HG02852 (cell line): ENCODE results near the gene DGKI.

Experiments
- ATAC-seq: cut with Tn5 transposase; IDR thresholded peaks from one replicate; pipeline ENCODE4 v1.9.1; 2021; ENCODE audit warnings: mild to moderate bottlenecking, moderate library complexity; ENCODE audit not compliant: unreplicated experiment

DGKI gene

DNA sequence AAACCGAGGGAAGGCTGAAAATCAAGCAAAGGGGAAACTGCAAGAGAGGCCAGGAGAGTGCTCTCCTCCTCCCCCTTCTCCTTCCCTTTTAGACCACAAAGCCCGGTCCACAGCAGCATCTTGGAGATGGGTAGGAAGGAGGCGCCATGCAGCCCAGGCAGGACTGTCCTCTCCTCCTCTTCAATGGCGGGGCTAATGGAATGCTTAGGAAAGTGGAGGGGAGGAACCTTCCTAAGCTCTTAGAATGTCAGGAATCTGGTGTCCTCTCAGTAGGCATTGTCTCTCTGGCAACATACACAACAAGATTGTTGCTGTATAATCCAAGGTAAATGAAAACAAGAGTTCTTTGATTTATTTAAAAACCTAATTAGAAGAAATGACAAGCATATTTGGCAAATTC, 185.1 kb downstream of the DGKI start:
- ATAC-seq, result no peak

DNA sequence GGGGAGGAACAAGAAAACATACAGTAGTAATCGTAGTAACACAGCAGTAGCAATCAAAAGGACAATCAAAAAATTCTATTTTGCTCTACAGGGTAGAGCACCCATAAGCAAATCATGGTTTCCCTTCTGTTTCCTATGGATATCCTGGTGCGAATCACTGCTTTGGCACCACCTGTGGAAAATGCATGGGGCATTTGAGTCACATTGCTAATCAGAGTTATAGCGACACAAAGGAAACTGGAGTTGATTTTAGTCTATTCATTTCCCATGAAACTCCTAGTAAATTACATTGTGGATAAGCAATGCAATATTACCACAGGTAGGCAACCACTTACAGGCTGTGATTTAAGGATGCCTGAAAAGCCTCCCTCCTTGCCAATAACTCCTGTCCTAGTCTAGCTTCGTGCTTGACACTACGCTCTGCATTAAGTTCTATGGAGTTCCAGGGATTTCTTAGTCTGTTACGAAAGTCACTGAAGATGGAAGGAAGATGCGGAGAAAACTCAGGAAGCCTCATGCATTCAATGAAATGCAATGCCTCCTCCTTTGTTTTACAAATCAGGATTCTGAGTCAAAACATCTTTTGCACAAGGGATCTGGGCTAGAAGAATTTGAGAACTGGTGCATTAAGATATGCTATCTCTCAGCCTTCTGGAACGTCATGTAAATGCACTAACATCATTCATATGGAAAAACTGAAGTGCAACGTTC, 188.4 kb downstream of the DGKI start:
- no peak for ATAC-seq

DNA sequence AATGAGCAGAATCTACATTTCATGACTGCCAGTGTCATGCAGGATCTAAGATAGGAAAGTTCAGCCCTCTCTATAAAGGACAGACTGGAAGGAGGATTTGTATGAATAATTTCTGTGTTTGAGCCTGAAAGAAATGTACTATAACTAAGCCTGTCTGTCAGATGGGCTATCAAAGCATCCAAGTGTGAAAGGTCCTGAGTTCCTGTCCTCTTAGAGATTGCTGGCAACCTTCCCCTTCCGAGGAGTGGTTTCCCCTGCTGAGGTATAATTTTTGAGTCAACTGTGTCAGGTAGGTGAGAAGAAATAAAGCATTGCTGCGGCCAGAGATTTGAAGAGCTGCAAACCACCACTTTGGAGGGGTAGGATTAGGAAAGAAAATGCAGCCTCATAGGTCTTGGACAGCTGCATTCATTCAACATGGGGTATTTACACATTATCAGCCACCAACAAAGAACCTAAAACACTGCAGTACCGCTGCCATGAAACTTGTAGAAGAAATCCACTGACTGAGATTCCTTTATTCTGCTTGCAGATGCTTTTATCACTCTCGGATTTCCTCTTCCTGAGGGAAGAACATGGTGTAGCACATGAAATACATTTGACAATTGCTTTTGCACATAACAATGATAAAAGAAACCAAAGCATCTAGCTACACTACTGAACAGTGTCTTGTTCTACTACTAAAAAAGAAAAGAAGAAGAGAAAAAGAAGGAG, 189.1 kb downstream of the DGKI start:
- ATAC-seq, result no peak

DNA sequence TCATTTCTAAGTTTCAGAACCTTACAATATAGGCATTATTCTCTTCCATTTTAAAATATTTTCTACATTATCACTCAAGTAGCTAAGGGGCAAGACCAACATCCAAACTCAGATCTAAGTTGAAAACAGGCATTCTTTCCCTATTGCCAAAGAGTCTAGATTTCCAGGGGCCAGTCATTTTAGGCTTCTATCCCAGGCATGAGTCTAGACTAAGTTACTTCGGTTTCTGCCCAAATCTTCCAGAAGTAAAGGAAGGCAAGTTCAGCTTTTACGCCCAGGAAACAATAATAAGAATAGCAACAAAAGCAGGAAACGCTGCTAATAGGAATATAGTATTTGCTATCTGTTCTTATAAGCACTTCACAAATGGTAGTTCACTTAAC, 189.9 kb downstream of the DGKI start:
- no peak for ATAC-seq

DNA sequence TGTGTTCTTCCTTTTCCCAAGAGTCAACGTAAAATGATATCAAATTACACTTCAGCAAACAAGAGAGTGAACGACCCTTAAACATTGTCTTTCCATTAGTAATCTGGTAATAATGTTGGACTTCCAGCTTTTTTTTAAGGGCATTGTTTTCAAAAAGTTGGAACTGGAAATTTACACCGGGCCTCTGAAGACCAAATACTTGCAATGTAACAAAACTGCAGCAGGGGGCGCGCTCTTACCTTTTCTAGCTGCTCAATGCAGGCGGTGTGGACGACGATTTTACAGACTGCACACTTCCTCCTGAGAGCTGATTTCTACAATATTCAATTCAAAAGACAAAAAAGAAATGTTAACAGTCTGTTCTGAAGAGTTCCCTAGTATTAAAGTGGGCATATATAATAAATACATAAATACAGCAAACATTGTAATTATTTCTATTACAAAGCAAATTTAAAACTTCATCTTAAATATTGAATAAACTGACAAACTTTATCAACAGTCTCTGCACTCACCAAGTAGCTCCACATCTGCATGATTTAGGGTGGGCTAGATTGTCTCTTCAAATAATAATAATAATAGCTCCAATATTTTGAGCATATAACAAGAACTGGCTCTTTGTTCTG, 190.4 kb downstream of the DGKI start:
- peak; percentile 86 for ATAC-seq

DNA sequence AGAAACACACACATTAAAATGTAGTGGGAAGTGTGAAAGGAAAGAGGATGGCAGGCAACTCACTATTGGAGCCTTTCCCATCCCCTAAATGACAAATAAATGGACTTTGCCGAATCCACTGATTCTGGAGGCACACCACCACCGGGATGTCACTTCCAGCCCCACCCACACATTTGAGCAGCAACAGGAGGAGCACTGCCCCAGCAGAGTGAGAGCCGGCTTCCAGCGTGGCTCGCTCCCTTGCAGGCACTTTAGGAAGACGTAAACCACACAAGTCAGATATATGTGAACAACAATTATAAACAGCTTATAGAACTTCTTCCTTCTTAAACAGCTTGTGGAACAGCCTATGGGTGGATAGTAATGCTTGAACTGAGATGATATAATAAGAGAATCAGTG, 191.0 kb downstream of the DGKI start:
- ATAC-seq, result no peak

DNA sequence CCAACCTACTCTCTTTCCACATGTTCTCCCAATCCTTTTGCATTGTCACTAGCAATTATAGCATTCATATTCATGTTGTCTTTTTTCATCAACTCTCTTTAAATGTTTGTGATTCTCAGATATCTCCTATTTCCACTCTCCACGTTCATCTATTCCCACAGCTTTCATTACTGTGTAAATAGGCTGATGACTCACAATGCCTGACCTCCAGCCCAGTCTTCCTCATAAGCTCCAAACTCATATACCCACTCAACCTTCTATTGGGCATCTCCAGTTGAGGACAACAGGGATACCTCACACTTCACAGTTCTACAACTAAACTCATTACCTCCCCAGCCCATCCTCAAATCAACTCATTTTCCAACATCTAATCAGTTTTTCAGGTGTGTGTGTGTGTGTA, 194.1 kb downstream of the DGKI start:
- no peak for ATAC-seq

DNA sequence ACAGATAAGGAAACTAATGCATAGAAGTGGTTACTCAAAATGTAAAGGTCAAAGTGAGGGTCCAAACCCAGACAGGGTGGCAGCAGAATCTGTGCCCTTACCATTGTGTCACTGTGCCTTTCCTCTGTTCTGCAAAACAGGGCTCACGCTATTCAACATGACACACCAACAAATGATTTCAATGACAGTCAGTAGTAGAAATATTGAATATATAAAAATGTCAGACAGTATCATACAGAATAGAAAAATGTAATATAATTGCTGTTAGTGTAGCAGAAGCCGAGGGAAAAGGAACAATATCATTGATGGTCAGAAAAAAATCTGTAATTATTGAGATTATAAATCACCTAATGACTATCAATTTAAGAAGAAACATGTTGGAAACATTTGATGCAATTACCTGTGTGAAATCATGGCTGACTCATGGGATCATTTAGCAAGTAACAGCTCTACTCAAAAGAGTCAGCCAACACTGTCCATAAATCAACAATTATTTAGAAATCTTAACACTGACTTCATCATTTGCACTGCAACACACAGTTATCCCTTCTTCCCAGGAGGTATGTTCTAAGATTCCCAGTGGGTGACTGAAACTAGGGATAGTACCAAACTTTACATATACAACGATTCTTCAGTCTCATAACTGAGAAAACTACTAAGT, 198.7 kb downstream of the DGKI start:
- no peak for ATAC-seq

DNA sequence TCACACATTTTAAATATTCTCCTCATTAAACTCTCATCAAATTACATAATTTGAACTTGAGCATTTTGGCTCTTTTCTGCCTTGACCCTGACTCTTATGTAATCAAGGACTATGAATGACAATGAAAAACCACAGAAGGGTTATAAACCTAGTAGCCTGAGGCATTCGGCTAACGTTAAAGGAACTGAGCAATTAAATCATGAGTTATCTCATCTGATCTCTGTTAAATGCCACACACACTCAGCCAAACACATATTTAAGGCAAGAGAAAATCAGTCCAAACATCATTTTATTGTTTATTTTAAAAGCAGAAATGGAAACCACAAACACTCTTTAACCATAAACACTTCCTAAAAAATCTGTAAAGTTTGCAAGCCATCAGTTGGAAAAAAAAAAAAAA, 204.3 kb downstream of the DGKI start:
- no peak for ATAC-seq

DNA sequence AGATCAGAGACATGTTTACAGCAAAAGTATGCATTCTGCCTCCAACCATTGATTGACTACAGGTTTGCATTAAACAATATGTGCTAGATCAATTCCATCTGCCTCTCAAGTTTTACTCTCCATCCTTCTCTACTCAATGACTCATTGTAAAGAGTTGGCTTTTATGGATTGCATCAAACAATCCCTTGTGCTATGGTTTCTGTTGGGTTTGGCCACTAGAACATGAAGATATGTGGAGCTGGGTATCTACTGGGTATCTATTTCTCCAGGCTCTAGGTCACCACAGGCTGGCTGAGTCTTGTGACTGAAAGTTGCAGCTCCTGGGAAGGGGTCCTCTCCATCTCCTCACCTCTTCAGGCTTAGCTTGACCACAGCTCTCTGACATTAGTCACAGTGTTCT, 204.7 kb downstream of the DGKI start:
- no peak for ATAC-seq

DNA sequence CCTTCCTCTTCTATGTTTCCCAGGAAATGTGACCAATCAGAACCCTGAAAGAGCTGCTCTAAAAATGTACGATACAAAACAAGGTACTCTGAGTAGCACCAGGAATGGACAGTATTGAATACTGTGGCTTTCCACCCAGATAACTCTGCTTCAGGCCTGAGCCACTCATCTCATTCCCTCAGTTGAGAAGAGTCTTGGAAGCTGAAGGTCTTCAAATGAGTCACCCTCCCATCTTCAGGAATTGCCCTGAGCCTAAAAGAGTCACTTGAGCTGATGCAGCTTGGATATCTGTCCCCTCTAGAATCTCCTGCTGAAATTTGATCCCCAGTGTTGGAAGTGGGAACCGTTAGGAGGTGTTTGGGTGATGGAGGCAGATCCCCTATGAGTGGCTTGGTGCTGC, 210.4 kb downstream of the DGKI start:
- ATAC-seq, result no peak

DNA sequence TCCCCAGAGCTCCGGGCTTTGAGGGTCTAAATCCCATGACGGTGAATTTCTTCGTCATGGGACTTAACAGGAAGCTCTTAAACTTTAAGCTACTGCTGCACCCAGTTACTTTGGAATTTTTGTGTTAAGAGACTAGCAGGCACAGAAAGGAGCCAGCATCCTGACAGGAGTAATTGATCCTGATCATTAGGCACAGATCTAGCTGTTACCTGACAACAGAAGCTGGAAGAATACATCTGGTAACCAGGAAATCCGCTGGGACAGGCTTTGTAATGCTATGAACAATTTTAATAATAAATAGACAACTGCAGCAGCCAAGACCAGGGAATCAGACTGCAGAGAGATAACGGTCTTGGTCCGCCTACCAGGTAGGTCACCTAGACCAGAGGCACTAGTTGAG, 210.9 kb downstream of the DGKI start:
- ATAC-seq, result no peak

DNA sequence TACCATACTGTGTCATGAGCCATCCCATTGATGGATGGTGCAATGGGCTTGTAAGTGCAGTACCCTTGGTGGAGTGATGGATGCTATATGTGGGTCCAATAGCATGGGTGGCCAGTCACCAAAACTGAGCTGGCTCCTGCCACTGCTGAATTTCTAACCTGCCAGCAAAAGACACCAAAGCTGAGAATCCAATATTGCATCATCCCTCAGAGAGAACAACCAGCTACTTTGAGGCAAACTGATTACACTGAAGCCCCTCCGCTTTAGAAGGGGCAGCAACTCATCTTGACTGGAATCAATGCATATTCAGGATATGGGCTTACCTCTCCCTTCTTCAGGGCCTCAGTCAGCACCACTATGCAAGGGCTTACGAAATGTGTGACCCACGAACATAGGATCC, 211.6 kb downstream of the DGKI start:
- ATAC-seq, result no peak

DNA sequence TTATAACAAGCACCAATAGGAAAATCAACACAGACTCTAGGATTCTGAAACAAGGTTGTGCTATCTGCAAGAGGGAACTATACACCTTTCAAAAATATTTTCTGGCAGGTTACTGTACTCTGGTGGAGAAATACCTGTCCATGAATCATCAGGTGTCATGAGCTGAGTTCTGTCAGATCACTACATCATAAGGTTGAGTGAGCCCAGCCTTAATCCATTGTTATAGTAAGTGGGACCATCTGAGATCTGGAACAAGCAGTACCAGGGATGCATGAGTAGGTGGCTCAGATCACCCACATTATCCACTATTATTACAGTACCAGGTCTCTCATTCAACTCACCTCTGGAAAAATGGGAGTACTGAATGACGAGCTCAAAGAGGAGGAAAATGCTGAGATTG, 212.4 kb downstream of the DGKI start:
- ATAC-seq, result no peak

DNA sequence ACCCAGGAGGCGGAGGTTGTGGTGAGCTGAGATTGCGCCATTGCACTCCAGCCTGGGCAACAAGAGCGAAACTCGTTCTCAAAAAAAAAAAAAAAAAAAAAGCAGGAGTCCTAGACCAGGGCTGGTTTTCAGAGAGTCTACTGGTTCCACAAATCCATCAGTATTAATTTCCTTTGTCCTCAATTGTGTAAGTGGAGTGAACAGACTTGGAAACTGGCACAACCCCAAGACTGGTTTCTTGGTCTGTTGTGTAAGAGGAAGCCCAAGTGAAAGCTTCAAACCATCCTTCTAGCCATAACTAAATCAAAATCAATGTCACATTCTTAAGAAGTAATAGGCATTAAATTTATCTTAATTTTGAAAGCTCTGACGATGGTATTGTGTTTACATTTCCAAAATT, 213.6 kb downstream of the DGKI start:
- ATAC-seq, result no peak

DNA sequence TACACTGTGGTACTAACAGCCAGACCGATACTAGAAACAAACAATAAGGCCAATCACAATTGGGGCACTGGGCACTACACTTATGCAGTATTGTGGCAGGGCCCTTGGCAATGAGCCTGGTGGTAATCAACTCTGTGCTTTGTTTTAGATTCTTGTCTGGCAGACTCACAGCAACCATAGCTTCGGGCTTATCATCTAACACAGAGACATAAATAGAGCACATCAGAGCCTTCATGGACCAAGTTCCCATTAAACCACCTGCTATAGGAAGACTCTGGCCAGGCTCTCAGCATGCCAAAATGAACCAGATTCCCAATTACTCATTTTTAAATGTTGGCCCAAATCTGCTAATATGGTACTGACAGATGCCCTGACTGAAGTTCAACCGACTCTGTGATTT, 218.6 kb downstream of the DGKI start:
- ATAC-seq, result no peak

DNA sequence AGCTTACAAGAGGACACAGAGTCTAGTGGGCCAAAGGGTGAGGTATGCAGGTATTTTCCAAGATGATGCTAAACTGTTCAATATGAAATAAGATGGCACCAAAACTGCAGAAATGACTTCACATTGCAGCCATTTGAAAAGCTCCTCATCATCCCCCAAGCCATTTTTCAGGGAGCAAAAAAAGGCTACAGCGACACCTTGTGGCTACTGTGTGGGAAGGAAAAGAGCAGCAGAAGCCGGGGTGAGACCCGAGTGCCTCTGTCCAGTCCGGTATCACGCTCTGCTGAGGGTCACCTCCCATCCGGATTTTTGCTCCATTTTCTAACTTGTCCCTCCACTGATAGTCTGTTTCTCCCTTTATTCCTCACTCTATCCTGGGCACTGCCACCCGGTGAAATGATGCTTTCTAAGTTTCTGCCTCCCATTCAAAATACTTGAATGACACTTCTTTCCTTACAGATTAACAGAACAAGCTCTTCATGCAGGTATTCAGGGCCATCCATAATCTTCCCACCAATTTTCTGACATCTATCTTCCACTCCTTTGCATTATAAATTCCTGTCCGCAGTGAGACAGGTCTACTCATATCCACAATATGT, 220.2 kb downstream of the DGKI start:
- peak; percentile 75 for ATAC-seq

DNA sequence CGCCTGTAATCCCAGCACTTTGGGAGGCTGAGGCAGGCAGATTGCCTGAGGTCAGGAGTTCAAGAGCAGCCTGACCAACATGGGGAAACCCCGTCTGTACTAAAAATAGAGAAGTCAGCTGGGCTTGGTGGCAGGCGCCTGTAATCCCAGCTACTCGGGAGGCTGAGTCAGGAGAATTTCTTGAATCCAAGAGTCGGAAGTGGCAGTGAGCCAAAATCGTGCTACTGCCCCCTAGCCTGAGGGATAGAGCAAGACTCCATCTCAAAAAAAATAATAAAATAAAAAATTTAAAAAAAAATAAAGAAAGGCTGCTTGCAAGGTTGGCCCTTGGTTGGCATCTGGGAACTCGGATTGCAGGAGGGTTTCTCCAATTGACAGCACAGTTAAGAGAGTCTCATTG, 221.6 kb downstream of the DGKI start:
- ATAC-seq, result no peak

DNA sequence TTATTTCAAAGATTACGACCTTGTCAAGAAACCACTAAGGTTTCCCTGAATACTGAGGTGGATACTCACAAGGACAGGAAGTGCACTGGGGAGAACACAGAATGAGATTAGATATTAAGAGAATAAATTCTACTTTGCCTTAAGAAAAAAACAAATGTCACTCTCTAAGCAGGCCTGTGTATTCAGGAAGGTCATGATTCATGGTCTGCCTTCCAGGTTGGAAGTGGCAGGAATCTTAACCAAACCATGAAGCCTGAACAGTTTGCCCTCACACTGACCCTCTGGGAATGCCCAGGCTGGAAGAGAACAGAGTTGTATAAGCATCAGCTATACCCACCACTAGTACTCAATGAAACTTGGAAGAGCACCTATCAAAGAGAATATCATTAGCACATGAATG, 227.6 kb downstream of the DGKI start:
- ATAC-seq, result no peak

DNA sequence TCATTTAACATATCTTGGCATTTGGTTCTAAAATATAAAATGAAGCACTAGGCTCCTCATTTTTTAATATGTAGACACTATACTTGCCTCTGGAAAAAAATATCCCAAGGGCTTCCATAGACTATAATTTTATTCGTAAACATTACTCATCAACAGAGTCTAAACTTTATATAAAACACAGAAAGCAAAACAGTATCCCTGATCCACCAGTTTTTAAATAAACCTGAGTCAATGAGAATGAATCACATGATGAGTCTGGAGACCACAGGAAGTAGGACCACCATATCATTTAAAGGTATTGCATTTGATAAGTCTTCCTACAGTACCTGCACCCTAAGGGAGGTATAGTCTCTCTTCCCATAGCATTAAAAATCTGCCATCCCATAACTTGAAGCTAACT, 228.0 kb downstream of the DGKI start:
- ATAC-seq, result no peak

DNA sequence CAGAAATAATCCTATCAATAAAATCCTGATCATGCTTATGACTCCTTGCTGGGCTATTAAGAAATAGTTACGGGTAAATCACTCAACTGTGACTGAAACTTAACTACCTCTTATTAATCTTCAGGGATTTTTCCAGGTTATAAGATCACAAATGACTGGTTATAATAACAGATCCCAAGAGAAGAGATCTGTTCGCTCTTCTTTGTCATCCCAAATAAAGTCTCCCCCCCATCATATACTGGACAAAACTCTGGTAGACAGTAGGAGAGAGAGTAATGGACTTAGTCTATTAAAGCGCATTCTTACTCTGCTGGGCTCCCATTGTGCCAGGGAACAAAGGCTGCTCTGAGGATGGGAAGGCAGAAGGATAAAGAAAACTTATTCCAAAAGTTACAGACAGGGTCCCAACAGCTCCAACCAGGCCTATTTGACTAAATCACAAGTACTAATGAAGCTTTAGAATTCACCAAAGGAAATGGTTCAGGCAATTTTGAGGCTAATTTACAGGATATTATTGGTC, 233.7 kb downstream of the DGKI start:
- no peak for ATAC-seq
